HG03039 (cell line): ENCODE measurements around the gene KLHL2.
"Not testable (repeated sequence)": the region's sequence is repeated elsewhere in the genome, so short reads cannot be mapped to it uniquely, and the experiment has no call there.

Experiments used
- ATAC-seq: cut with Tn5 transposase; IDR thresholded peaks from one replicate; pipeline ENCODE4 v1.9.1; 2021; ENCODE audit warnings: mild to moderate bottlenecking, moderate library complexity; ENCODE audit not compliant: unreplicated experiment

Gene KLHL2

GRCh38 chr4:165199722-165200121 is 7.6 kb upstream of the KLHL2 start:
- no peak for ATAC-seq

DNA sequence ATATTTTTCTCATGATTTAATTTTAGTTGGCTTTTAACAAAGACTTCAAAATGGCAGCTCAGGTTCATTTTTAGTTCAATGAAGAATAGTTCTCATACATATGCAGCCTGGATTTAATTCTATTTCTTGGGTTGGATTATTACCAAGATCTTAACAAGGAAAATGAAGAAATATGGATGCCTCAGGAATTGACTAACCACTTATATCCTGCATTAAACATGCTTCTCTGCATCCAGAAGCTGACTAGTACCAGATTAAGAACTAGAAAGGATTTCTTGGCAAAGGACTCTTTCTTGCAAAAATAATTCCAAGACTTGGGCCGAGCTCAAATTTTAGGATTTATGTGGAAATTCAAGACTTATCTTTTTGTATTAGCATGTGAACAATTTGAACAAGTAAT is 5.6 kb upstream of the KLHL2 start:
- ATAC-seq = no peak

GRCh38 chr4:165203541-165204461 is 3.6 kb upstream of the KLHL2 start:
- ATAC-seq = no peak

GRCh38 chr4:165204462-165204830 is 2.9 kb upstream of the KLHL2 start:
- ATAC-seq = no peak

- ATAC-seq = peak; percentile 20
Observed at GRCh38 chr4:165207016-165207430, 338 bp upstream of the KLHL2 start.

DNA sequence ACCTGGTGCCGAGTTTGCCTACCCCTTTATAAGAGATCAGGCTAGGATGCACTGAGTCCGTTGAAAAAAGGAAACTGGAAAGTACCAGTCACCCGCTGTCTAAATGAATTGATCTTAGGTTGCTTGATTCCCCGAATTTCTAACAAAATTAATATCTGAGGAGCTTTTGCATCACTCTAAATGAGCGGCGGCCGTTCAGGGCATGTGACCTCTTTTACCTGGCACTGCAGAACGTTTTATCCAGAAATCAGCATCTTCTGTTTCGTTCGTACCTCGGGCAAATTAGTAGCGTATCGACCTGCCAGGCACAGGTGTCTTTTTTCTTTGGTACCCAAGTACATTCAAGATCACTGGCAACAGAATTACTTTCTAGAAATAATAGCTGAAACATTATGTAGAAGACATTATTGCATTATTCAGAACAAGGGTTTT is 876 bp downstream of the KLHL2 start:
- no peak for ATAC-seq

DNA sequence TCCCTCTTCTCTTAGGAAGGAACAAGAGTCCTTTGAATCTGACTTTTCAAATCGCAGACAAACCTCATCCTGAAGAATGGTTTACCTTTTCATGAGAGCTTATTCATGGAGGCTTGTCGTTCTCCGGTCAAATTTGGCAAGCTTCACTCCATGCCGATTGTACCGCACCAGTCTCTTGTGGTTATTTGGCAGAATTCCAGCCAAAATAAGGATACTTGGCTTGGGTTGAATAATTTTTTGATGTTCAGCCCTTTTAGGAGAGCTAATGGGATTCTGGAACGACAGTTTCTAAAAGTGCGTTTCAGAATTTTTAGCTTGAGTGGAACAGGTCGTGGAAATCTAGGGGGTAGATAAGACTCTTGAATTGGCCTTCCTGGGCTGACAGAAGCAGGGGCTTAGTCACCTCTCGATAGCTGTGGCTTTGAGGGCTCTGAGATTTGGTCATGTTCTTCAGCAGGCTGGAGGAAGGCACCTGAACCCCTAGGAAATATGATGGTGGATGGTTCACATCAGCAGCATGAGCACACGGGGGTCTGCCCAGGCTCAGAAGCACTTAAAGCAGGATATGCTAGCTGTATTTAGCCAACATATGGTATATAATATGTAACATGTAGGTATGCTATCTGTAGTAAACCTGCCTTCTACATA is 1.5 kb downstream of the KLHL2 start:
- no peak for ATAC-seq

- ATAC-seq = no peak
Observed at GRCh38 chr4:165209796-165210195, 2.4 kb downstream of the KLHL2 start.

DNA sequence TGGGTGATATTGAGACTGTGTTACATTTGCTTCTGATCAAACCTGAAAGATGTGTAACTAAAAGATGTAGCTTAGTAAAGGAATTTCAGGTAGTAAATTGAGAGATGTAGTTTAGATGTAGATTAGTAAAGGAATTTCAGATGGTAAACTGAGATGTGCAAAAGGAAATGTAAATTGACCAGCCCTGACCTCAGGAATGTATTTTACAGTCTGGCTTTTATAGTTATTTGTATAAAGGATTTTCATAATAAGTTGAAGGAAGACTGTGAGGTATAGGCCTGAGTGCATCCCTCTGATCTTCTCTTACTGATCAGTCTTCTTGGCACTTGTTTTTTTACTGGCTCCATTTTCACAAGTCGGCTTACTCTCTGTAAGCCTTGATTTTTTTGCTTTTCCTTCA is 3.2 kb downstream of the KLHL2 start:
- no peak for ATAC-seq

DNA sequence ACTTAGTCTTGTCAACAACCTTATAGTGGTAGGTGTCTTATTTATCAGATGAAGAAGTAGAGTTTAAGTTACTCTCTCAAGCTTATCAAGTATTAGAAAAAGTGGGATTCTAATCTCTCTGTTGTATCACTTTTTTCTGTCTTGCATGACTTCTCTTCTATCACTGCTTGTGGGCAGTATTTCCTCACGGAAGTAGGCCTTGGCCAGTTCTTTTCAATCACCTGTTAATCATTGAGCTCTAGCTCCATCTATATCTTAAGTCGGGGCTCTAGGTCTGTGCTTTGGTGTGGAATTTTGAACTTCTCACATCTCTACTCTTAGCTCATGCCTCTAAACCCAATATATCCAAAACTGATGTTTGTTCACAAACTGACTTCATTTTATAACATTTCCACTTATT is 5.3 kb downstream of the KLHL2 start:
- not testable (repeated sequence) for ATAC-seq

GRCh38 chr4:165213404-165213803 is 6.0 kb downstream of the KLHL2 start:
- not testable (repeated sequence) for ATAC-seq

- not testable (repeated sequence) for ATAC-seq
Observed at GRCh38 chr4:165213991-165214709, 6.8 kb downstream of the KLHL2 start.

- ATAC-seq = peak; percentile 60
Observed at GRCh38 chr4:165215034-165215751, 7.8 kb downstream of the KLHL2 start.

DNA sequence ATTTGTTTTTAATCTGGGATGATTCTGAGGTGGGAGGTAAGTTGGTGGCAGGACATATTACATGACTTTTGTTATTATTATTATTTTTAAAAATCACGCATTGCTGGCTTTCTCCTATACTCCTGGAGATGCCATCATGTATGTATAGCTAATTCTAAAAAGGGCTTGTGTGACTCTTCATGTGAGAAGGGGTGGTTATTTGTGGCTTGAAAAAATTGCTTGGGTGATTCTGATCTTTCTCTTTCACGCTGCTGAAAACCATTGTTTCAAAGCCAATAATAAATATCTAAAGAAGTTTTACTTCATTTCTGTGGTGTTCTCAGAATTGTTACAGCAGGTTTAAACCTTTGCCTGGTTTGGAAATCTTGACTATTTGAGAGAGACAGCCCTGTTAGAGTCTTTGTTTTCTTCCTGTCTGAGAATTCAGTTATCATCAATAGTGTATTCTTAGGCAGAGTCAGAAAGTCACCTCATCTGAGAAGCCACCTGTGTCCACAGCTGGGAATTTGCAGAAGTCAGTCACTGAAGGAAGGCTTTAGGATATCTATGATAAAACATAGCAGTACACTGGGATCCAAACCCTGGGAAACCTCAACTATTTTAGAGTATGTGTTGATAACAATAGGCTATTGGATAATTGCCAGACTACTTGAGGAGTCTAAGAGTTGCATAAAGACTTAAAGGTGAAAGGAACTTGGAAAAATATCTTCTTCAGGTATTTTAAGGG is 8.6 kb downstream of the KLHL2 start:
- ATAC-seq = peak; percentile 57

DNA sequence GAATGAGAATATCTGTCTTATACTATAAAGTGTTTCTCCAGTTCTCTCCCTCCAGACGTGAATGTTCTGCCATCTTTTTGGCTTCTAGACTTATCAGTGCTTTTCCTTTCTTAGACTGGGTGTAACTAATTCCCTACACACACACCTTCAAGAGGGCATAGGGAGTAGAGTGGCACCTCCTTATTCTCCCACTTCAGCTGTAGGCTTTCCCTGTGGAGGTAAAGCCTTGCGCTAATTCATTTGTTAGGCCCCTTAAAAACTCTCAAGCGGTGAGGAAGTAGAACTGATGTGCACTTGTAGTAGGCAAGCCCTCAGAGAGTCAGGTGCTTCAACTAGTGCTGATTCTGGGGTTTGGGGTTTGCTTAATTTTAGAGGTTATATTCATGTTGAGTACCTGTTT is 10.0 kb downstream of the KLHL2 start:
- ATAC-seq = no peak

- ATAC-seq = not testable (repeated sequence)
Observed at GRCh38 chr4:165221306-165221705, 13.9 kb downstream of the KLHL2 start.

- not testable (repeated sequence) for ATAC-seq
Observed at GRCh38 chr4:165221993-165222650, 14.8 kb downstream of the KLHL2 start.

GRCh38 chr4:165222651-165222994 is 15.3 kb downstream of the KLHL2 start:
- ATAC-seq = no peak

- not testable (repeated sequence) for ATAC-seq
Observed at GRCh38 chr4:165227401-165227800, 20.0 kb downstream of the KLHL2 start.
